ENCODE results near the gene OR2H2.

DNA sequence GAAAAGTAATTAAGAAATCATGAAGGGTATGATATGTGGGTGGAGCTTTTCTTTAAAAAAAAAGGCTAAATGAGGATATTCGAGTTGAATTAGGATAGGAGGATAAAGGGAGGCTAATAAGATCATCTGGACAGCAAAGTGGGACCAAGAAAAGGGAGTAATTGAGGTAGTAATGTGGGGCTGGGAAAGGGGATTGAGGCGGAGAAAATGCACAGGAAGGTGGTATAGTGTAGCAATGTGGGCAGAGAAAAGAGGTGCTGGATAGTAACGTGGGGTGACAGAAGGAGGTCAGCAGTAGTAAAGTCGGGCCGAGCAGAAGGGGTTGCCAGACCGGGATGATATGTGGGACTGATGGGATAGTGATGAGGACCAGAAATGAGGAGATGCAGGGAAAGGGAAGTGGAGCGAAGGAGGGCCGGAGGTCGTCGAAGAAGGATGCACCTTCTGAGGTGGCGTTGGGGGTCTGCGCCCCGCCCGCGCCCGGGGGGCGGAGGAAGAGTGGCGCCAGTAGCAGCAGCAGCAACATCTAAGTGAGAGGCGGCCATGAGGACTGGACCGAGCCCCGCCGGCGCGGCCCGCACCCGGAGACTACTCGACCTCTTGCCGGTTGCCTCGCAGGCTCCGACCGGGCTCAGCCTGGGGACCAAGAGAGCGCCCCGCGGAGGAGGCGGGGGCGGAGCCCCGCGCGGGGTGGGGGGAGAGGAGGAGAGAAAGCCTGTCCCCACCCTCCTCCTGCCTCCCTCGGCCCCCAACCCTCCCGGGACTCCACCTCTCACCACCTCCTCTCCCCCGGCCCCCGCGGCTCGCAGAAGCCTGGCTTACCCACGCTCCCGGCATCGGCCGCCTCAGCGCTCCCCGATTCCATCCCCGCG lies 47.2 kb downstream of the OR2H2 start:
- TF ChIP-seq CTCF (conservative IDR thresholded peaks at IDR 0.05) (no peak), ZFX (IDR thresholded peaks at IDR 0.05) (no peak)

Data from C4-2B (cell line).